Transverse colon (tissue), 4 donors: ENCODE measurements around the gene MDC1. TPM values are rescaled to one million over a fixed set of nuclear protein-coding genes. Genes with fewer than 3 reads are reported as not detected.

Source experiments
- DNase-seq: peaks from one replicate; pipeline ENCODE4 v3.0.0-alpha.2; 2019
- H3K27ac ChIP-seq, 4 donors: fragments of 200-600 bp; sonication (generic); 2 replicates each; pipeline ENCODE4 v1.5.1; 2016 to 2018; ENCODE audit warnings: inconsistent platforms in 4 of 4
- H3K27me3 ChIP-seq: fragments of 200-600 bp; sonication (generic); 2 replicates; pipeline ENCODE4 v1.5.1; 2017; ENCODE audit warnings: inconsistent platforms
- H3K36me3 ChIP-seq, 4 donors: fragments of 200-600 bp; sonication (generic); 2 replicates each; pipeline ENCODE4 v1.5.1; 2017 to 2019; ENCODE audit warnings: inconsistent platforms in 4 of 4
- H3K4me1 ChIP-seq, 4 donors: fragments of 200-600 bp; sonication (generic); 2 replicates each; pipeline ENCODE4 v1.5.1; 2017 to 2020; ENCODE audit warnings: inconsistent platforms in 4 of 4
- H3K4me3 ChIP-seq, 4 donors: fragments of 200-600 bp; sonication (generic); 1 replicate in 1 of 4; 2 replicates in 3 of 4; pipeline versions ENCODE4 v1.5.1 to v1.6.1; 2017 to 2019; ENCODE audit warnings: inconsistent platforms in 4 of 4
- H3K9me3 ChIP-seq, 2 donors: fragments of 200-600 bp; sonication (generic); 2 replicates each; pipeline ENCODE4 v1.5.1; 2017 to 2019; ENCODE audit warnings: inconsistent platforms in 2 of 2
- EP300 ChIP-seq: sonication (generic); formaldehyde crosslinking; IDR thresholded peaks from one replicate; pipeline ENCODE4 v1.6.1; 2017; ENCODE audit warnings: antibody characterized with exemption, low read depth
- POLR2A ChIP-seq: fragments of 450-650 bp; IDR thresholded peaks from one replicate; pipeline ENCODE4 v1.6.1; 2016; ENCODE audit warnings: antibody characterized with exemption, mild to moderate bottlenecking, moderate library complexity
- POLR2AphosphoS5 ChIP-seq, 3 donors: sonication (generic); formaldehyde crosslinking; IDR thresholded peaks; one replicate each; pipeline ENCODE4 v1.6.1; 2016; ENCODE audit warnings: antibody characterized with exemption in 3 of 3
- WGBS, 2 donors: methylation state at CpG; one replicate each; pipeline ENCODE4 v1.1.5; 2018; ENCODE audit warnings: low coverage in 1 of 2; 5-methylcytosine and 5-hydroxymethylcytosine counted together
- in situ Hi-C, 4 donors: fragments of 200-750 bp; cut with MboI; loops; one replicate each; pipeline versions ENCODE4 v1.15.0 to v1.15.1; 2017; ENCODE audit warnings: low sequenced_read_pairs in 3 of 4, low pct_ligation_motif_present in 1 of 4, low pct_unique_long_range_greater_than_20kb in 1 of 4
- intact Hi-C: fragments of 100-400 bp; cut with DNase I; formaldehyde crosslinking; loops from one replicate; pipeline ENCODE4 v1.15.1; 2023; ENCODE audit warnings: low total_unique reads
- total RNA-seq, 4 donors: library from RNA; depleted of rRNA; stranded (reverse); fragments of >200 nt; gene quantifications; one replicate each; pipeline ENCODE4 v1.1.0, GENCODE V29; 2016
- TF ChIP-seq, protein P1 (sequence below), 5 experiments: fragments of 200-600 bp in 3 of 5; fragments of 450-650 bp in 2 of 5; sonication (generic) in 3 of 5; IDR thresholded peaks; 1 replicate in 2 of 5; 2 replicates in 3 of 5; pipeline ENCODE4 v1.5.1; 2016 to 2017; ENCODE audit warnings: antibody characterized with exemption in 5 of 5, inconsistent platforms in 3 of 5, mild to moderate bottlenecking in 2 of 5, moderate library complexity in 1 of 5

MDC1 gene
- total RNA-seq, 4 donors from 2014 or later = 3.1 to 13.5 (median 9.7) TPM

DNA sequence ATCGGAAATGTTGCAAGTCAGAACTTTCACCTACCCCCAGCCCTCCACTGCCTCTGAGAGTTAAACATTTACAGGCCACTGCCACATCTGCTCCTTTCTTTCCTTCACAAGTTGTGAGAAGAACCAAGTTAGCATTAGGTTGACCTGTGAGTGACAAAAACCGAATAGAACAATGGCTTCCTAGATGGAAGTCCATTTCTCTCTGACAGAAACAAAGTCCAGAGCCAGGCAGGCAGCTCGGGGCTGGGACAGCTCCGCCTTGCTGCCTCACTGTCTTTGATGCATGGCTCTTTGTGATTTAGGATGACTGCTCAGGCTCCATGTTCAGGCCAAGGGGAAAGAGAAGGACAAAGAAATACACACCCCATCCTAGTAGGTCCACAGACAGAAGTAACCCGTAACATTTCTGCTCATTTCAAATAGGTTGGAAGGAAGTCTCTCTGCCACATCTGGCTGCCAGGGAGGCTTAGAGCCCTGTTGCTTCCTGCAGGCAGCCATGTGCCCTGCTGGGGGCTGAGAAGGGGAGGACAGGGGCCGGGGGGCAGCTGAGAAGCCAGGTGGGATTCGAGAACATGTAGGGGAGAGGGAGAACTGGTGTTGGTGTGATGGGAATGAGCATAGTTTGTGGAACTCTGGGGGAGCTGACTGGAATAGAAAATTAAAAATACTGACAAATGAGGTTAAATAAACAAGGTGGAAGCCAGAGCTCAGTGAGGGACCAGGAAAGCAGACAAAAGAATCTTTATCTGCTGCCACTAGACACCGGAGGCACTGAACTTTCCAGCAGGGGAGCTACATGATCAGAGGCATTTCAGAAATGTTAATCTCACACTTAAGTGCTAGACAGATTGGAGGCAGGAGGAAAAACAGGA is 46.8 kb upstream of the MDC1 start:
- Histone ChIP-seq H3K4me3 (no peak overlapping the region), H3K9me3 (no peaks in the 10 kb centered on the region), H3K36me3 (no peaks in the 10 kb centered on the region), H3K27me3 (no peaks in the 10 kb centered on the region), H3K27ac (peak overlapping the region; percentile 5 to 64 (median 54)), H3K4me1 (peaks cover 12 to 26% (median 16%) of the 10 kb centered on the region in 4 donors)
- in situ Hi-C loops (no loop called here), intact Hi-C loops (no loop called here)
- DNase-seq = no peak
- WGBS, 2 donors = 28 to 36% methylated on average over 3 to 8 of the region's 8 CpGs
- TF ChIP-seq, protein P1, sequence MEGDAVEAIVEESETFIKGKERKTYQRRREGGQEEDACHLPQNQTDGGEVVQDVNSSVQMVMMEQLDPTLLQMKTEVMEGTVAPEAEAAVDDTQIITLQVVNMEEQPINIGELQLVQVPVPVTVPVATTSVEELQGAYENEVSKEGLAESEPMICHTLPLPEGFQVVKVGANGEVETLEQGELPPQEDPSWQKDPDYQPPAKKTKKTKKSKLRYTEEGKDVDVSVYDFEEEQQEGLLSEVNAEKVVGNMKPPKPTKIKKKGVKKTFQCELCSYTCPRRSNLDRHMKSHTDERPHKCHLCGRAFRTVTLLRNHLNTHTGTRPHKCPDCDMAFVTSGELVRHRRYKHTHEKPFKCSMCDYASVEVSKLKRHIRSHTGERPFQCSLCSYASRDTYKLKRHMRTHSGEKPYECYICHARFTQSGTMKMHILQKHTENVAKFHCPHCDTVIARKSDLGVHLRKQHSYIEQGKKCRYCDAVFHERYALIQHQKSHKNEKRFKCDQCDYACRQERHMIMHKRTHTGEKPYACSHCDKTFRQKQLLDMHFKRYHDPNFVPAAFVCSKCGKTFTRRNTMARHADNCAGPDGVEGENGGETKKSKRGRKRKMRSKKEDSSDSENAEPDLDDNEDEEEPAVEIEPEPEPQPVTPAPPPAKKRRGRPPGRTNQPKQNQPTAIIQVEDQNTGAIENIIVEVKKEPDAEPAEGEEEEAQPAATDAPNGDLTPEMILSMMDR (IDR thresholded peaks at IDR 0.05) = no peak
- TF ChIP-seq POLR2AphosphoS5 (IDR thresholded peaks at IDR 0.05) = peak in 1 of 3 donors; percentile 8

DNA sequence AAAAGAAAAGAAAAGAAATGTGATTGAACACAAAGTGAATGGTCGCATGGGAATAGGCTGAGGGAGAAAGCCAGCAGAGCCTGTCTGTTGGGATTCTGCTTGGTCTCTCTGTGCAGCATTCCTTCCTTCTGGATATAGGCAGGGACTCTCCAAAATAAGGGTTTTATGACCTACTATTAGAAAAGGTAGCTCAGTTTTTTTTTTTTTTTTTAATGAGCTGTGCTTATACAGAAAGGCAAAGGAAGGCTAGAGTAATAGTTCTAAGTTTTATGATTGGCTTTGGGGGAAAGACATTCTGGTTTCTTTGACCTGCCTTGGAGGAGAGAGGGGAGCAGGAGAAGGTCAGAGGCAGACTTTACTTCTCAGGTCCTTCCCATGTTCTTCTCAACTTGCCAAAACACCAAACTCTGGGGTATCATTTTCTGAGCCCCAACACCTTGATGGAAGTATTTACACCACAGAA is 46.1 kb upstream of the MDC1 start:
- 53 to 60% methylated on average over 1 of the region's 1 CpG for WGBS, 2 donors
- intact Hi-C loops (no loop called here), in situ Hi-C loops (no loop called here)
- DNase-seq = no peak
- Histone ChIP-seq H3K27ac (peak overlapping the region; percentile 5 to 64 (median 54)), H3K4me1 (peaks cover 12 to 20% (median 14%) of the 10 kb centered on the region in 4 donors), H3K36me3 (no peaks in the 10 kb centered on the region), H3K9me3 (no peaks in the 10 kb centered on the region), H3K4me3 (no peak overlapping the region), H3K27me3 (no peaks in the 10 kb centered on the region)
- TF ChIP-seq, protein P1 (IDR thresholded peaks at IDR 0.05) = no peak
- TF ChIP-seq POLR2A (no peak), EP300 (no peak), POLR2AphosphoS5 (IDR thresholded peaks at IDR 0.05) (no peak)

DNA sequence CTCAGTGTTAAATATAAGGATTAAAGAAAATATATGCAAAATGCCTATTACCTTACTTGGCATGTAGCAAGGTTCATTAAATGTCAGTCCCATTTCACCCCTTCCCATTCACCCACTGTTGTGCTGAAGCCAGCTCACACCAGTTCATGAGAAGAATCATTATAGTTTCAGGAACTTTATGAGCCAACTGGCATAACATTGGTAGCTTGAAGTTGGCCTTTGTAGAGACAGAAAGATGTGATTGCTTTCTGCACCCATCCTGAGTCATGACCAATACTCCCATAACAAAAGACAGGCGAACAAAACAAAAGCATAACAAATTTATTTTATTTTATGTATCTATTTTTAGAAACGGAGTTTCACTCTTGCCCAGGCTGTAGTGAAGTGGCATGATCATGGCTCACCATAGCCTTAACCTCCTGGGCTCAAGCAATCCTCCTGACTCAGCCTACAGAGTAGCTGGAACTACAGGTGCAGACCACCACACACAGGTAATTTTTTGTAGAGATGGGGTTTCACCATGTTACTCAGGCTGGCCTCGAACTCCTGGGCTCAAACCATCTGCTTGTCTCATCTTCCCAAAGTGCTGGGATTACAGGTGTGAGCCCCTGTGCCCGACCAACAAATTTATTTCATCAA is 44.8 kb upstream of the MDC1 start:
- no peak for TF ChIP-seq EP300
- TF ChIP-seq, protein P1 (IDR thresholded peaks at IDR 0.05) = no peak
- Histone ChIP-seq H3K27ac (no peak overlapping the region), H3K9me3 (no peaks in the 10 kb centered on the region), H3K27me3 (no peaks in the 10 kb centered on the region), H3K4me1 (peaks cover 12 to 20% (median 14%) of the 10 kb centered on the region in 4 donors), H3K36me3 (no peaks in the 10 kb centered on the region), H3K4me3 (no peak overlapping the region)
- no peak for DNase-seq
- intact Hi-C loops = no loop called here
- 80 to 81% methylated on average over 2 to 4 of the region's 4 CpGs for WGBS, 2 donors
- in situ Hi-C loops = no loop called here

DNA sequence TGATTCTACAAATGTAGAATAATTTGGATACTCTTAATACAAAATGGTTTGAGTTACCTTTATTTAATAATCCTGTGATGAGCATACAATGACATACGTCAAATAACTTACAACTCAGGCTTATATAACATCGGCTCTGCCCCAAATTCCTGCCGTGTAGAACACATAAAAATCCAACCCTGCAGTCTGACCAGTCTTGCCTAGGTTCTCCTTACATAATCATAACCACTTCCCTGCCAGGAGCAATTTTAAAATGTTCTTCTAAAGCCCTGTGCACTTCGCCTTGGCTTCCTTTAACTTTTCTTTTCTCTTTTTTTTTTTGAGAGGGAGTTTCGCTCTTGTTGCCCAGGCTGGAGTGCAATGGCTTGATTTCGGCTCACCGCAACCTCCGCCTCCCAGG is 43.5 kb upstream of the MDC1 start:
- Histone ChIP-seq H3K27ac (peak overlapping the region in 3 of 4 donors; percentile 36 to 64 (median 55)), H3K9me3 (no peaks in the 10 kb centered on the region), H3K4me3 (no peak overlapping the region), H3K4me1 (peaks cover 12 to 20% (median 14%) of the 10 kb centered on the region in 4 donors), H3K27me3 (no peaks in the 10 kb centered on the region), H3K36me3 (no peaks in the 10 kb centered on the region)
- no peak for TF ChIP-seq POLR2A
- TF ChIP-seq, protein P1 (IDR thresholded peaks at IDR 0.05) = no peak
- no peak for TF ChIP-seq EP300
- TF ChIP-seq POLR2AphosphoS5 (IDR thresholded peaks at IDR 0.05) = no peak
- 85 to 87% methylated on average over 8 of the region's 8 CpGs for WGBS, 2 donors
- intact Hi-C loops (no loop called here), in situ Hi-C loops (no loop called here)
- no peak for DNase-seq
